ENCODE data around the gene PSPH.

- TF ChIP-seq CTCF (IDR thresholded peaks at IDR 0.05; ENCODE audit: extremely low read depth in 1 of 2, insufficient read depth in 1 of 2, low read depth in 1 of 2, low read length in 2 of 2) (peak; percentile 89 to 92), MAX (IDR thresholded peaks at IDR 0.05; ENCODE audit: insufficient read depth, insufficient read length) (no peak), EZH2 (IDR thresholded peaks at IDR 0.05; ENCODE audit: borderline replicate concordance, low read depth, low read length, severe bottlenecking) (no peak), JUN (IDR thresholded peaks at IDR 0.05; ENCODE audit: borderline replicate concordance, insufficient read depth, insufficient read length, low read depth) (no peak)
Observed at GRCh38 chr7:56079450-56080185, 28.4 kb upstream of the PSPH start.

All from endothelial cell of umbilical vein (primary cell).